Esophagus squamous epithelium (tissue), 4 donors: ENCODE results near the gene DTNB.

Experiments
- POLR2A ChIP-seq, 4 donors: fragments of 450-650 bp; IDR thresholded peaks; one replicate each; pipeline ENCODE4 v1.6.1; 2017; ENCODE audit warnings: antibody characterized with exemption in 4 of 4, mild to moderate bottlenecking in 4 of 4, moderate library complexity in 3 of 4
- TF ChIP-seq, protein P1 (sequence below), 6 experiments: fragments of 450-650 bp in 4 of 6; fragments of 200-600 bp in 2 of 6; sonication (generic) in 2 of 6; IDR thresholded peaks; one replicate each; pipeline ENCODE4 v1.5.1; 2016 to 2019; ENCODE audit warnings: antibody characterized with exemption in 6 of 6, mild to moderate bottlenecking in 4 of 6, moderate library complexity in 4 of 6

- TF ChIP-seq POLR2A (IDR thresholded peaks at IDR 0.05), result no peak
- TF ChIP-seq, protein P1, sequence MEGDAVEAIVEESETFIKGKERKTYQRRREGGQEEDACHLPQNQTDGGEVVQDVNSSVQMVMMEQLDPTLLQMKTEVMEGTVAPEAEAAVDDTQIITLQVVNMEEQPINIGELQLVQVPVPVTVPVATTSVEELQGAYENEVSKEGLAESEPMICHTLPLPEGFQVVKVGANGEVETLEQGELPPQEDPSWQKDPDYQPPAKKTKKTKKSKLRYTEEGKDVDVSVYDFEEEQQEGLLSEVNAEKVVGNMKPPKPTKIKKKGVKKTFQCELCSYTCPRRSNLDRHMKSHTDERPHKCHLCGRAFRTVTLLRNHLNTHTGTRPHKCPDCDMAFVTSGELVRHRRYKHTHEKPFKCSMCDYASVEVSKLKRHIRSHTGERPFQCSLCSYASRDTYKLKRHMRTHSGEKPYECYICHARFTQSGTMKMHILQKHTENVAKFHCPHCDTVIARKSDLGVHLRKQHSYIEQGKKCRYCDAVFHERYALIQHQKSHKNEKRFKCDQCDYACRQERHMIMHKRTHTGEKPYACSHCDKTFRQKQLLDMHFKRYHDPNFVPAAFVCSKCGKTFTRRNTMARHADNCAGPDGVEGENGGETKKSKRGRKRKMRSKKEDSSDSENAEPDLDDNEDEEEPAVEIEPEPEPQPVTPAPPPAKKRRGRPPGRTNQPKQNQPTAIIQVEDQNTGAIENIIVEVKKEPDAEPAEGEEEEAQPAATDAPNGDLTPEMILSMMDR (IDR thresholded peaks at IDR 0.05), result no peak
Measured at GRCh38 chr2:25711675-25712354, 38.4 kb upstream of the DTNB start.
